Parathyroid adenoma (tissue), 2 donors: ENCODE results near the gene HOXA2.

Source experiments
- H2AFZ ChIP-seq: fragments of 300-600 bp; sonication (generic); one replicate; pipeline ENCODE4 v1.7.0; 2017; ENCODE audit warnings: antibody characterized with exemption, mild to moderate bottlenecking
- H3K27ac ChIP-seq: fragments of 300-600 bp; sonication (generic); one replicate; pipeline ENCODE4 v1.7.0; 2017
- H3K27me3 ChIP-seq: fragments of 300-600 bp; sonication (generic); one replicate; pipeline ENCODE4 v1.7.0; 2017; ENCODE audit warnings: low read length; ENCODE audit not compliant: control insufficient read depth, insufficient read depth
- H3K36me3 ChIP-seq: fragments of 300-600 bp; sonication (generic); one replicate; pipeline ENCODE4 v1.7.0; 2017; ENCODE audit warnings: low read length; ENCODE audit not compliant: control insufficient read depth, insufficient read depth
- H3K4me1 ChIP-seq: fragments of 300-600 bp; sonication (generic); one replicate; pipeline ENCODE4 v1.7.0; 2017; ENCODE audit warnings: control low read depth
- H3K4me2 ChIP-seq: fragments of 300-600 bp; sonication (generic); one replicate; pipeline ENCODE4 v1.7.0; 2017; ENCODE audit warnings: low read length
- H3K4me3 ChIP-seq: fragments of 300-600 bp; sonication (generic); one replicate; pipeline ENCODE4 v1.7.0; 2017; ENCODE audit warnings: low read depth, low read length
- H3K79me2 ChIP-seq: fragments of 300-600 bp; sonication (generic); one replicate; pipeline ENCODE4 v1.7.0; 2017; ENCODE audit warnings: control low read depth
- H3K9ac ChIP-seq: fragments of 300-600 bp; sonication (generic); one replicate; pipeline ENCODE4 v1.7.0; 2017; ENCODE audit warnings: mild to moderate bottlenecking
- H3K9me3 ChIP-seq: fragments of 300-600 bp; sonication (generic); one replicate; pipeline ENCODE4 v1.7.0; 2017; ENCODE audit warnings: low read length; ENCODE audit not compliant: control insufficient read depth
- CTCF ChIP-seq: fragments of 300-600 bp; sonication (generic); IDR thresholded peaks from one replicate; pipeline ENCODE4 v1.7.0; 2017; ENCODE audit warnings: antibody characterized with exemption, mild to moderate bottlenecking
- donor health status: primary hyperparathyroidism.

The HOXA2 gene

GRCh38 chr7:27102581-27103442 lies at the start of gene HOXA2:
Gene HOXA2, minus strand, starts transcription at chr7:27102683. Its CDS starts 183 bp downstream, at chr7:27102500.
- Histone ChIP-seq H3K27ac (peak within 1 kb of the TSS; percentile 53), H3K4me3 (peak within 1 kb of the TSS; percentile 97), H3K4me1 (no peaks in the 10 kb centered on the region), H3K27me3 (no peaks in the 10 kb centered on the region), H3K36me3 (no peaks in the 10 kb centered on the region), H3K9ac (no peak within 1 kb of the TSS), H3K9me3 (no peaks in the 10 kb centered on the region), H3K79me2 (no peaks in the 10 kb centered on the region), H2AFZ (no peak within 1 kb of the TSS), H3K4me2 (peak within 1 kb of the TSS; percentile 86)
- TF ChIP-seq CTCF: no peak

- peaks cover 12% of the 10 kb centered on the region for H3K27me3 ChIP-seq
- no peaks in the 10 kb centered on the region for H3K4me1 ChIP-seq
- no peaks in the 10 kb centered on the region for H3K79me2 ChIP-seq
- peak overlapping the region; percentile 75 for H2AFZ ChIP-seq
- no peaks in the 10 kb centered on the region for H3K36me3 ChIP-seq
- peak overlapping the region; percentile 92 for H3K4me2 ChIP-seq
- H3K9ac ChIP-seq: no peak overlapping the region
- H3K9me3 ChIP-seq: no peaks in the 10 kb centered on the region
- no peak for TF ChIP-seq CTCF
- no peak overlapping the region for H3K27ac ChIP-seq
- peak overlapping the region; percentile 57 for H3K4me3 ChIP-seq
Observed at GRCh38 chr7:27151341-27151930, 49.0 kb upstream of the HOXA2 start.

- TF ChIP-seq CTCF: peak; percentile 79
- Histone ChIP-seq H3K4me1 (no peaks in the 10 kb centered on the region), H3K27ac (no peak overlapping the region), H3K9me3 (no peaks in the 10 kb centered on the region), H3K4me2 (peak overlapping the region; percentile 92), H3K36me3 (no peaks in the 10 kb centered on the region), H3K27me3 (peaks cover 6% of the 10 kb centered on the region), H3K4me3 (peak overlapping the region; percentile 57), H3K79me2 (no peaks in the 10 kb centered on the region), H2AFZ (peak overlapping the region; percentile 75), H3K9ac (no peak overlapping the region)
Observed at GRCh38 chr7:27150568-27151340, 48.3 kb upstream of the HOXA2 start.

GRCh38 chr7:27149842-27150567 lies 47.5 kb upstream of the HOXA2 start:
- no peak overlapping the region for H2AFZ ChIP-seq
- H3K36me3 ChIP-seq: no peaks in the 10 kb centered on the region
- peaks cover 3% of the 10 kb centered on the region for H3K27me3 ChIP-seq
- no peaks in the 10 kb centered on the region for H3K79me2 ChIP-seq
- TF ChIP-seq CTCF: no peak
- peak overlapping the region; percentile 57 for H3K4me3 ChIP-seq
- H3K27ac ChIP-seq: no peak overlapping the region
- peak overlapping the region; percentile 92 for H3K4me2 ChIP-seq
- no peaks in the 10 kb centered on the region for H3K4me1 ChIP-seq
- H3K9ac ChIP-seq: no peak overlapping the region
- H3K9me3 ChIP-seq: no peaks in the 10 kb centered on the region
